ENCODE measurements around the gene VTN.

VTN gene

GRCh38 chr17:28395968-28396367, 25.9 kb upstream of the VTN start:
- DNase-seq (ENCODE audit: low spot score) = no peak

GRCh38 chr17:28395426-28395825, 25.3 kb upstream of the VTN start:
- no peak for DNase-seq (ENCODE audit: low spot score)

DNA sequence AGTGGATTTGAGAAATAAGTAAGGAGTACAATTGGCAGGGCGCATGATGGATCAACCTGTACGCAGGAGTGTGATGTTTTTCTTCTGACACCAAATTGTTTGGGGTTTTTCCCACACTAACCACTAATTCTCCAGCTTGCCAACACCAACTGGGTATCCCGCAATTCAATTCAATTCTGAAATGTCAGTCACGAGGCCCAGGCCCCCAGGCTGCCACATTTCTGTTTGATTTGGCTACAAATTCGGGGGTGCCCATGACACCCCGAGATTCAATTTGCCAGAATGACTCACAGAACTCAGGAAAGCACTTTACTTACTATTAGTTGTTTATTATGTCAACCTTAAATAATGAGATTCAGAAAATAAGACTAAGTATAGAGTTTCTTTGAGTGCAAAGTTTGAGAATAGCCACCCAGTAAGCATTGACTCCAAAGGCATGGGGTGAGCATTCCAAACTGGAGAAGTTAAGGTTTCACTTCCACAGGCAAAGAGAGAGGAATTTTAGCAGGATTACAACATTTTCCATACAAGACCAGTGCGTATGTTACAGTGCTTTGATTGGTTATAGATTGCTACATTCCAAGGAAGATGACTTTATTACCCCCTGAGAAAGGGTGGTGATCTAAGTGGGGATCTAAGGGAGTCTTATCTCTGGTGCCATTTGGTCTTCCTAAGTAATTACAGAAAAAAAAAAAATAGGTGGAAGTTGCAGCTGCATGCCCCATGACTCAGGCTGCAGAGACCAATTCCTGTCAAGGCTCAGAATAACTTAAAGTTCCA, 24.4 kb upstream of the VTN start:
- DNase-seq (ENCODE audit: low spot score) = peak; percentile 46

DNA sequence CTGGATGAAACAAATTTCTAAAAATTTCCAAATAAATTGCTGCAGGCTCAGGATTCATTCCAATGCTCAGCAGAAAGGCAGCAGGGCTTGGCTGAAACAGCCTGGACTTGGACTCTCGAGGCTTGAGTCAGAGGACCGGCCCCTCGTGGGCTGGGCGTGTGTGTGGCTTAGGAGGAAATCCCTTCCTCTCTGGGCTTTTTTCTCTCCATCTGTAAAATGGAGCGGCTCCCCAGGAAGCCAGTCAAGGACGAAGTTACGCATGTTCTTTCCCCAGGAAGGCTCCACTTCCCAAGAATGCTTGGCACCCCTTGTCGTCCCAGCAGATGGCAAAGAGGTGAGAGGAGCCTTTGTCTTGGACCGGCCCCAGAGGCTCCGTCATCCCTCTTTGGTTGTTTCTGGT, 22.4 kb upstream of the VTN start:
- no peak for DNase-seq (ENCODE audit: low spot score)

- DNase-seq (ENCODE audit: low spot score) = no peak
Measured at GRCh38 chr17:28391401-28391800, 21.3 kb upstream of the VTN start.

DNA sequence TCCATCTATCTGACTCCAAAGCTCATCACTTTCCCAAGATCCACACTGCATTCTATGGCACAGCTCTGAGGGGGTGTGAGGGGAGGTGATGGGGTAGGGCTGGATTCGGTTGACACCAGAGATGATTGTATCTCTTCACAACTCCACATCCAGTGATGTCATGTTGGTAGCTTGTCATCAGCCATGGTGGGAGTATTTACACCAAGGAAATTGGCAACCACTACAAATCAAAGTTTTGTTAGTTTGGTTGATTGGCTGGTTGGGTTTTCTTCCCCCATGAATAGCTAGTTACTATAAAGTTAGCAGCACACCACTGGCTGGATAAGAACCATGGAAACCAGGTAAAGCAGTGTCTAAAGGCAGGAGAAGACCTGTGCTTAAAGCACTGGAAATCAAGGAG, 20.9 kb upstream of the VTN start:
- no peak for DNase-seq (ENCODE audit: low spot score)

- DNase-seq (ENCODE audit: low spot score) = no peak
Measured at GRCh38 chr17:28390563-28390962, 20.5 kb upstream of the VTN start.

- no peak for DNase-seq (ENCODE audit: low spot score)
Measured at GRCh38 chr17:28390141-28390540, 20.0 kb upstream of the VTN start.

DNA sequence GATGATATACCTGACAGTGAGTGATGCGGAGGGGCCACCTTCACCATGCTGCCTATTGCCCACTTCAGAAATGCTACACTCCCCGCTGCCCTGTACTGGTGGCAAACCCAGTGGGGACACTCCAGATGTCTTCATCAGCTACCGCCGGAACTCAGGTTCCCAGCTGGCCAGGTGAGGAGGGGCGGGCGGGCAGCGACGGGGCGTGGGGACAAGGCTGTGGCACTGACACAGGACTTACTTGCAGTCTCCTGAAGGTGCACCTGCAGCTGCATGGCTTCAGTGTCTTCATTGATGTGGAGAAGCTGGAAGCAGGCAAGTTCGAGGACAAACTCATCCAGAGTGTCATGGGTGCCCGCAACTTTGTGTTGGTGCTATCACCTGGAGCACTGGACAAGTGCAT, 18.0 kb upstream of the VTN start:
- no peak for DNase-seq (ENCODE audit: low spot score)

DNA sequence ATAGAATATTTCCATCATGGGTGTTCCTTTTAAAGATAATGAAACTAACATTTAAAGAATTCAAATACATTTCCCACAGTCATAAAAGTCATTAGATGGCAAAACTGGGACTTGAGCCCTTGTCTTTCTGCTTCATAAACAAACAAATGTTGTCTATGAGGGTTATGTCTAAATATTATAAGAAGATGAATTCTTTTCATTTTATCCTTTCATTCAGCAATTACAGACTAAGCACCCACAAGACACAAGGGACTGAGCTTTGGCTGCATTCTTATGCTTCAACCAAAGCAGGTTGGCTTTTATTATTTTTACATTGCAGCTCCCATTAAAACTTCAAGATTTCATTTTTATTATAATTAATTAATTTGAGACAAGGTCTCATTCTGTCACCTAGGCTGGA, 16.3 kb upstream of the VTN start:
- no peak for DNase-seq (ENCODE audit: low spot score)

DNA sequence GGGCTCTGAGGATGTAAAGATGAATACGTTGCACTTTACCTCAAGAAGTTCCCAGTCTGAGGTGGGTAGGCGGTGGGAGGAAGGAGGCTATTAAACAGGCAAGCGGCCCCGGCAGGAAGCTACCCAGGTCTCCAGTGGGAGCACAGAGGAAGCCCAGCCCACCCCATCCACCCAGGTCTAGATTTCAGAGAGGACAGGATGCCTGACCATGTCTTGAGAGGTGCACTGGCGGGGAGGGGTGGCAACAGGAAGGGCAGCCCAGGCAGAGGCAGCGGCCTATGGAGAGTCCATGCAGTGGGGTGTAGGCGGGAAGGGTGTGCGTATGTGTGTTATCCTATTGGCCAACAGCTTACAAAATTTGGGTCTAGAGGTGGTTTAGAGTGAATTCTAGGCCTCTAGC, 15.3 kb upstream of the VTN start:
- DNase-seq (ENCODE audit: low spot score) = no peak

GRCh38 chr17:28385037-28385400, 14.9 kb upstream of the VTN start:
- DNase-seq (ENCODE audit: low spot score) = no peak

DNA sequence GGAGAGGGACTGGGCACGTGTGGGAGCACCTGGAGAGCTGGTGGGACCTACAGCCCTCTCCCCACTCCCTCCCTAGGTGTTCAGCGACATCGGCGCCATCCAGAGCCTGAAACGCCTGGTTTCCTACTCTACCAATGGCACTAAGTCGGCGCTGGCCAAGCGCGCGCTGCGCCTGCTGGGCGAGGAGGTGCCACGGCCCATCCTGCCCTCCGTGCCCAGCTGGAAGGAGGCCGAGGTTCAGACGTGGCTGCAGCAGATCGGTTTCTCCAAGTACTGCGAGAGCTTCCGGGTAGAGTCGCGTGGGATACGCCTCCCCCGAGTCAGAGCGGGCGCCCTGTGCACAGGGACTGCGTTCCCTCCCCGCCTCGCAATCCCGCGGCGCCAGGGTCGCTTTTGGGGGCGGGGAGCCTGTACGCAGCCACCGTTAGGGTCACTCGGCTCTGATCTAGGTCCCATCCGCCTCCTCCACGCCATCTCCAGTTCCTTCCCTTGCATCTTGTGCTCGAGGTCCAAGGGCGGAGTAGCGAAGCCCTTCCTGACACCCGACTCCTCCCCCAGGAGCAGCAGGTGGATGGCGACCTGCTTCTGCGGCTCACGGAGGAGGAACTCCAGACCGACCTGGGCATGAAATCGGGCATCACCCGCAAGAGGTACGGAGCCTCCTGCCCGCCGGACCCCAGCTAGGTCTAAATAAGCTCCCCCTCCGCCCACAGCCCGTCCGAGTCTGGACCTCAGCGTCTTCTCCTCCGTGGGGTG, 14.4 kb upstream of the VTN start:
- no peak for DNase-seq (ENCODE audit: low spot score)

DNA sequence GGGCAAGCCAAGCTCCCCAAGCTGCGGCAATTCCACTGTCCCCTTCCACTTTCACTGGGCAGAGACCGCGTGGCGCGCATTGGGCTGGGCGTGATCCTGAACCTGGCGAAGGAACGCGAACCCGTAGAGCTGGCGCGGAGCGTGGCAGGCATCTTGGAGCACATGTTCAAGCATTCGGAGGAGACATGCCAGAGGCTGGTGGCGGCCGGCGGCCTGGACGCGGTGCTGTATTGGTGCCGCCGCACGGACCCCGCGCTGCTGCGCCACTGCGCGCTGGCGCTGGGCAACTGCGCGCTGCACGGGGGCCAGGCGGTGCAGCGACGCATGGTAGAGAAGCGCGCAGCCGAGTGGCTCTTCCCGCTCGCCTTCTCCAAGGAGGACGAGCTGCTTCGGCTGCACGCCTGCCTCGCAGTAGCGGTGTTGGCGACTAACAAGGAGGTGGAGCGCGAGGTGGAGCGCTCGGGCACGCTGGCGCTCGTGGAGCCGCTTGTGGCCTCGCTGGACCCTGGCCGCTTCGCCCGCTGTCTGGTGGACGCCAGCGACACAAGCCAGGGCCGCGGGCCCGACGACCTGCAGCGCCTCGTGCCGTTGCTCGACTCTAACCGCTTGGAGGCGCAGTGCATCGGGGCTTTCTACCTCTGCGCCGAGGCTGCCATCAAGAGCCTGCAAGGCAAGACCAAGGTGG, 11.2 kb upstream of the VTN start:
- DNase-seq (ENCODE audit: low spot score) = no peak

DNA sequence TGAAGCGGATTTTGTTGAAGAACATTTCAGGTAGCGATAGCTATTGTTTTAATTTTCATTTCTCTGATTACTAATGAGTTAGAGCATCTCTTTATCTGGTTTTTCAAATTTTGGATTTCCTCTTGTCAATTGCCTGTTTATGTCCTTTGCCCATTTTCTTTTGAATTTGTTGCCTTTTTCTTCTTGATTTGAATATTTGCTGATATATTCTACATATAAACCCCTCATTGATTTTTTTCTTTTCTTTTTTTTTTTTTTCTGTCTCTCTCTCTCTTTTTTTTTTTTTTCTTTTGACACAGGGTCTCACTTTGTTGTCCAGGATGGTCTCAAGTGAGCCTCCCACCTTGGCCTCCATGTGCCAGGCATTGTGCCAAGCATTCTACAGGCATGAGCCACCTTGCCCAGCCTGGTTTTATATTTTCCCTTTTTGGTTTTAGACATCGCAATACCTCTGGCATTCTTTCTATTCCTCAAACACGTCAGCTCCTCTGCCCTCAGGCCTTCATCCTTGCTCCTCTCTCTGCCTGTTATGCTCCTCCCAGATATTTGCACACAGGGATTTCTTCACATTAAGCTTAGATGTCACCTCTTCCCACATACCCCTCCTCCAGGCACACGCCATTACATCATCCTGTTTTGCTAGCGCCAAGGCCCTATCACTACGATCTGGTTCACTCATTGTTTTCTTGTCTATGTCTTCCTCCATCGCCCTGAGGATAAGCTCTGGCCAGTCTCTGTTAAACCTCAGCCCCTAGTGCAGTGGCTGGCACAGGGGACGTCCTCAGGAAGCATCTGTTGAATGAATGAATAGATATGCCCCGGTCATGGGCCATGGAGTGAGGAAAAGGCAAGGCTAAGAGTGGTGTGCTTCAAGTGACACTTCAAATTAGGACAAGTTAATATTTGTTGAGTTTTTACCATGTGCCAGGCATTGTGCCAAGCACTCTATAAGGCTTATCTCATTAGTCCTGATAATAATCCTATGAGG, 10.0 kb upstream of the VTN start:
- no peak for DNase-seq (ENCODE audit: low spot score)

GRCh38 chr17:28372945-28373274, 2.8 kb upstream of the VTN start:
- DNase-seq (ENCODE audit: low spot score) = no peak

DNA sequence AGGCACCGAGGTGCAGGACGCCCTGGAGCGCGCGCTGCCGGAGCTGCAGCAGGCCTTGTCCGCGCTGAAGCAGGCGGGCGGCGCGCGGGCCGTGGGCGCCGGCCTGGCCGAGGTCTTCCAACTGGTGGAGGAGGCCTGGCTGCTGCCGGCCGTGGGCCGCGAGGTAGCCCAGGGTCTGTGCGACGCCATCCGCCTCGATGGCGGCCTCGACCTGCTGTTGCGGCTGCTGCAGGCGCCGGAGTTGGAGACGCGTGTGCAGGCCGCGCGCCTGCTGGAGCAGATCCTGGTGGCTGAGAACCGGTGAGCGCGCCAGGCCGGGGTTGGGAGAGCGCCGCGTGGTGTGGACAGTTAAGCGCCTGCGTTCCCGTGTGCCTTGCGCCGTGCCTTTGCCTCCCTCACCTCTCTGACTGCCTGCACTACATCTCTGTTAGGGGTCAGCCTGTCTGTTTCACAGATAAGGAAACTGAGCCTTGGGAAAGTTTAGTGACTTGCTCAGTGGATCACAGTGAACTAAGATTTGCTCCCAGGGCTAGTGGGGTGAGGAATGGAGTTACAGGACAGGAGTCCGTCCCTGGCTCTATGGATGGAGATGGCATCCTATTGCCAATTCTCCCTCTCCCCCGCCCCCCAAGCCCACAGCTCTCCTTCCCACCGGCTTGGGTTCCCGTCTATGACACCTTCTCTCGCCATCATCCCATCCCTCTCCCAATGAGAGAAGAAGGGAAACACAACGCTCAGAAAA, 2.3 kb upstream of the VTN start:
- DNase-seq (ENCODE audit: low spot score) = peak; percentile 31

DNA sequence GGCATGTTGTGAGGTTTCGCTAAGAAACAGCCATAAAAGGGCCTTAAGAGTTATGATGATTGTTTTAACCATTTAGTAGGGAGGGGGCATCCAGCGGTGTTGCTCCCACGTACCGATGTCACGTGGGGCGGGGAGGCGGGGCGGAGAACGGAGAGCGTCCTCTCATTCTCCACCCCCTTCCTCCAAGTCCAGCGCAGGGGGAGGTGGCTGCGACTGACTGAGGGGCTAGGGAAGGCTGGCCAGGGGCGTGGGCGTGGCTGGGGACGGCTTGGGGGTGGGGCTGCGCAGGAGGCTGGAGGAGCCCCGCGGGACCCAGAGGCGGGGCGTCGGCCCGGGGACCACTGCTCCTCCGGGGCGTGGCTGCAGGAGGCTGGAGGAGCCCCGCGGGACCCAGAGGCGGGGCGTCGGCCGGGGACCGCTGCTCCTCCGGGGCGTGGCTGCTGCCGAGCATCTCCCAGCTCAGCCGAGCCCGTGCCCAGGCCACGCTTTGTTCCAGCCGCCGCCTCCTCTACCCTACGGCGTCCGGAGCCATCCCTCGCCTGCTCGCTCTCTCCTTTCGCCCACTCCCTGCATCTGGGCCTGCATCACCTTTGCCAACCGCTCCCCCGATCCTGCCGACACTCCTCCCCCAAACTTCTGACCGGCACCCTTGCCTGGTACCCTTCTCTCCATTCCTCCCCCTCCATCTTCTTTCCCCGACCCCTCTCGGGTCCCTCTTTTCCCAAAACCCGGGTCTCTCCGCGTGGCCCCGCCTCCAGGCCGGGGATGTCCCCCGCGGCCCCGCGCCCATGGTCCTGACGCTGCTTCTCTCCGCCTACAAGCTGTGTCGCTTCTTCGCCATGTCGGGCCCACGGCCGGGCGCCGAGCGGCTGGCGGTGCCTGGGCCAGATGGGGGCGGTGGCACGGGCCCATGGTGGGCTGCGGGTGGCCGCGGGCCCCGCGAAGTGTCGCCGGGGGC, 1.4 kb upstream of the VTN start, which contains the start of gene SARM1:
Gene SARM1, plus strand, starts transcription at position 450 of the 958 bp plus-strand sequence. Its CDS starts 339 bp downstream, at position 789.
- peak; percentile 92 for DNase-seq (ENCODE audit: low spot score)

GRCh38 chr17:28370744-28371103, 617 bp upstream of the VTN start:
- DNase-seq (ENCODE audit: low spot score) = no peak

DNA sequence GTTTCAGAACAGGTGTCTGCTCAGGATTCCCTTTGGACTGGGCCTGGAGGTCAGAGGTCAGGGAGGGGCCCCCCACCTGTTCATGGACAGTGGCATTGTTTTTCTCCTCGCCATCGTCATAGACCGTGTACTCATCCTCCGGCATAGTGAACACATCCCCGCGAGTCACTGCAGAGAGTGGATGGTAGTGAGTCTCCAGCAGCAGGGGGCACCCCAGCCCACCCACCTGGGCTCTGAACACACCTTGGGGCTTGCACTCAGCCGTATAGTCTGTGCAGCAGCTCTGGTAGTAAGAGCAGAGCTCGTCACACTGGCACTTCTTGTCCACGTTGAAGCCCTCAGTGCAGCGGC, 448 bp downstream of the VTN start:
- no peak for DNase-seq (ENCODE audit: low spot score)

Data from AG08395 (cell line).